A204.1 (cell line): ENCODE results near the gene L3MBTL4.
"Not testable (repeated sequence)": the region's sequence is repeated elsewhere in the genome, so short reads cannot be mapped to it uniquely, and the experiment has no call there.

Source experiments
- FAIRE-seq: peaks from 2 replicates; lab custom pipeline; 2012; peaks lifted over from hg19 to GRCh38; lab: Jason Lieb, UNC

Gene L3MBTL4

GRCh38 chr18:6103741-6104140, 311.0 kb downstream of the L3MBTL4 start:
- FAIRE-seq, result no peak

- no peak for FAIRE-seq
Measured at GRCh38 chr18:6096730-6097129, 318.0 kb downstream of the L3MBTL4 start.

GRCh38 chr18:6088432-6088831, 326.3 kb downstream of the L3MBTL4 start:
- FAIRE-seq, result no peak

GRCh38 chr18:6086731-6087130, 328.0 kb downstream of the L3MBTL4 start:
- no peak for FAIRE-seq

GRCh38 chr18:6079406-6079805, 335.3 kb downstream of the L3MBTL4 start:
- FAIRE-seq, result no peak

- no peak for FAIRE-seq
Measured at GRCh38 chr18:6078877-6079276, 335.8 kb downstream of the L3MBTL4 start.

GRCh38 chr18:6072423-6072822, 342.3 kb downstream of the L3MBTL4 start:
- FAIRE-seq, result not testable (repeated sequence)

- FAIRE-seq, result no peak
Measured at GRCh38 chr18:6069539-6069938, 345.2 kb downstream of the L3MBTL4 start.

GRCh38 chr18:6069103-6069502, 345.6 kb downstream of the L3MBTL4 start:
- FAIRE-seq, result no peak

GRCh38 chr18:6060149-6060548, 354.6 kb downstream of the L3MBTL4 start:
- FAIRE-seq, result no peak

- FAIRE-seq, result no peak
Measured at GRCh38 chr18:6059551-6059950, 355.2 kb downstream of the L3MBTL4 start.

- no peak for FAIRE-seq
Measured at GRCh38 chr18:6058941-6059340, 355.8 kb downstream of the L3MBTL4 start.

- no peak for FAIRE-seq
Measured at GRCh38 chr18:6057604-6058003, 357.1 kb downstream of the L3MBTL4 start.

GRCh38 chr18:6056171-6056910, 358.4 kb downstream of the L3MBTL4 start:
- FAIRE-seq, result no peak

GRCh38 chr18:6055711-6056110, 359.0 kb downstream of the L3MBTL4 start:
- no peak for FAIRE-seq

- no peak for FAIRE-seq
Measured at GRCh38 chr18:6054256-6054842, 360.4 kb downstream of the L3MBTL4 start.

- no peak for FAIRE-seq
Measured at GRCh38 chr18:6052449-6052913, 362.2 kb downstream of the L3MBTL4 start.

- FAIRE-seq, result not testable (repeated sequence)
Measured at GRCh38 chr18:6047596-6047995, 367.1 kb downstream of the L3MBTL4 start.

GRCh38 chr18:6044773-6045172, 369.9 kb downstream of the L3MBTL4 start:
- no peak for FAIRE-seq

- FAIRE-seq, result no peak
Measured at GRCh38 chr18:6044319-6044718, 370.4 kb downstream of the L3MBTL4 start.

- no peak for FAIRE-seq
Measured at GRCh38 chr18:6039055-6039454, 375.7 kb downstream of the L3MBTL4 start.

- no peak for FAIRE-seq
Measured at GRCh38 chr18:6031442-6031841, 383.3 kb downstream of the L3MBTL4 start.

GRCh38 chr18:6031002-6031401, 383.7 kb downstream of the L3MBTL4 start:
- no peak for FAIRE-seq

- no peak for FAIRE-seq
Measured at GRCh38 chr18:6024745-6025248, 389.9 kb downstream of the L3MBTL4 start.
